ENCODE results near the gene COA6.
"Not testable (repeated sequence)": the region's sequence is repeated elsewhere in the genome, so short reads cannot be mapped to it uniquely, and the experiment has no call there.

GRCh38 chr1:234399515-234399914 lies 26.3 kb downstream of the COA6 start:
- not testable (repeated sequence) for TF ChIP-seq CTCF (IDR thresholded peaks at IDR 0.05 in 2 of 3, conservative IDR thresholded peaks at IDR 0.05 in 1 of 3; ENCODE audit: borderline replicate concordance in 1 of 3, insufficient read depth in 1 of 3, low read depth in 2 of 3, low read length in 2 of 3); ZFX (IDR thresholded peaks at IDR 0.05); POLR2A (IDR thresholded peaks at IDR 0.05; ENCODE audit: borderline replicate concordance, extremely low read depth, insufficient read depth, insufficient read length); YY1 (IDR thresholded peaks at IDR 0.05; ENCODE audit: extremely low read depth, insufficient replicate concordance, low read depth, low read length); REST (IDR thresholded peaks at IDR 0.05; ENCODE audit: low read depth); EZH2phosphoT487 (IDR thresholded peaks at IDR 0.05; ENCODE audit: borderline replicate concordance); EZH2 (IDR thresholded peaks at IDR 0.05); MAX (IDR thresholded peaks at IDR 0.05); ZNF274 (IDR thresholded peaks at IDR 0.05; ENCODE audit: low read depth, low read length); SRF (IDR thresholded peaks at IDR 0.05; ENCODE audit: low read depth); POLR2AphosphoS5 (IDR thresholded peaks at IDR 0.05; ENCODE audit: low read depth, low read length); RAD21 (IDR thresholded peaks at IDR 0.05; ENCODE audit: low read depth); SP1 (IDR thresholded peaks at IDR 0.05; ENCODE audit: low read depth); EGR1 (IDR thresholded peaks at IDR 0.05; ENCODE audit: low read depth)
